ENCODE measurements around the gene RPE.

Gene RPE

GRCh38 chr2:210003359-210003758 is 921 bp downstream of the RPE start:
- DNase-seq, result no peak

DNA sequence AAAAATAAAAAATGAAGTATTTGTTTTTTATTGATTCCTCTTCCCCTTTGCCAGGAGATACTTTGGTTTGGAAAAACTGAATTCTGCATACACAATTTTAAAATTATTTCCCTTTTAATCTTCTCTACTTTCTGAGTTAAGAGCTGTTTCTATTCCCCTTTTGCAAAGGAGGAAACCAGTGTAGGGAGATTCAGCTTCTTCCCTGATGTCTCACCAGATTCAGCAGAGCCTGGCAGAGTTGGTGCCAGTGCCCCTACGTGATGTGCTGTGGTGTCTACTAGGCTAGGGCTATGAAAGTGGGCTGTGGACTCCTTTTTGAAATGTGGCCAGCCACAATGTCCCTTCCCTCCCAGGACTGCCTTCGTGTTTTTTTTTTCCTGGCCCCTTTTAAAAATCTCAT is 2.4 kb downstream of the RPE start:
- DNase-seq, result no peak

GRCh38 chr2:210007895-210008294 is 5.5 kb downstream of the RPE start:
- DNase-seq, result no peak

DNA sequence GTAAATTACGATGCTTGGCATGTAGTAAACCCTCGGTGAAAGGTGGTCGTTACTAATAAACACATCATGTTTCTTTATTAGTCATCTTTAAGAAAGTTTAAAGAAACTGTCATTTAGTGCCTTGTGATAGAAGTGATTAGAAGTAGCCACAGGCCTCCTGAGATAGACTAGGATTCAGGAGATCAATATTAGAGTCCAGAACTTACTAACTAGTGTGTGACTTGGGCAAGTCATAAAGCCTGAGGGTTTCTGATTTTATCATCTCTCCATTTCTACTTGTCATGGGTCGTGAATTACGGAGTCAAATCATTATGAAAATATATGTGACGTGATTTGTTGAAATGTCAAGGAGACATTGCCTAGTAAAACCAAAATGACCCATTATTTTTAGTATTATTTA is 6.7 kb downstream of the RPE start:
- DNase-seq, result no peak

GRCh38 chr2:210009896-210010295 is 7.5 kb downstream of the RPE start:
- no peak for DNase-seq

DNA sequence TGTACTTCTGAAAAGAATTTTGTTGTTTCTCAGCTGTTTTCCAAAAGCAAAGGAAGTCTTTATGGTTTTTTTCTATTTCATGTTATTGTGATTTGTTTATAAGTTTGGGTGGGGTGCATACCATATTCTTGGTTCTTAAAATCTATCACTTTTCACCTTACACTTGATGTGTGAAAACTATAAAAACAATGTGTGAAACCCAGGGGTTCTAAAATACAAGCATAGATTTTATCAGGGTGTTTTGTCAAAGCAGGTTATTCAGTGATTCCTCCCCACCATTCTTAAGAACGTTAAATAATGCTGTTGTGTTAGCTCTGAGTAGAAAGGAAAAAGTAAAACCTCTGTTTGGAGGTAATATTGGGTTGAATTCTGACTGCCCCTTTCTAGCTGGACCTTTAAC is 17.7 kb downstream of the RPE start:
- no peak for DNase-seq

GRCh38 chr2:210022824-210023223 is 20.4 kb downstream of the RPE start:
- no peak for DNase-seq

- no peak for DNase-seq
Measured at GRCh38 chr2:210027608-210028007, 25.2 kb downstream of the RPE start.

GRCh38 chr2:210028178-210028577 is 25.7 kb downstream of the RPE start:
- no peak for DNase-seq

GRCh38 chr2:210034087-210034683 is 31.7 kb downstream of the RPE start:
- no peak for DNase-seq

GRCh38 chr2:210035679-210036078 is 33.2 kb downstream of the RPE start:
- no peak for DNase-seq

GRCh38 chr2:210038078-210038477 is 35.6 kb downstream of the RPE start:
- DNase-seq, result no peak

GRCh38 chr2:210046851-210047500 is 44.5 kb downstream of the RPE start:
- DNase-seq, result no peak

DNA sequence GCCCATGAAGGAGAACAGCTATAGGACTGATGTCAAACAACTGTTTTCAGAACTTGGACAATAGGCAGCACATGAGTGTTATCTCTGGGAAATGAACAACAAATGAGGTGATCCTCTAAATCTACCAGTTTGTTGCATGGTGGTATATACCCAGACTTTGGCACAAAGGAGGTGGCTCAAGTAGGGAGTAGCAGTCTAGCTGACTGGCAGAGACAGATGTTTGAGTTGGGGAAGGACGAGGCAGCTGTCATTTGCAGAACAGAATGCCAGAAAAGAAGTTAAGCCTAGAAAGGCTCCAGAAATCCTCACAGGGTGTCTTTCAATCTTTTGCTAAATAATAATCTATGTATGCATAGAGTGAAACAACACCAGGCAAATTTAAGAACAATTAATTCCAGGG is 47.4 kb downstream of the RPE start:
- DNase-seq, result no peak

DNA sequence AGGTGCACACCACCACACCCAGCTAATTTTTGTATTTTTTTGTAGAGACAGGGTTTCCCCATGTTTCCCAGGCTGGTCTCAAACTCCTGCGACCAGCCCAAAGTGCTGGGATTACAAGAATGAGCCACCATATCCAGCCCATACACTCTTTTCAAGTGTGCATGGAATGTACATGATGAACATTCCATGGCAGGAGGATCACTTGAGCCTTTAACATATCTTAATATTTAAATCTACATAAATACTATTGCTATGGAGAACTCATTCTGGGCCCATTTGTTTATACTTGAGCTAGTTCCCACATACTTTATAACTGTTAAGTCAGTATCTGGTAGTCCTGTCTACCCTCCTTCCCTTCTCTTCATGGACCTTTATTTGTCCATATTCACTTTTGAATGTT is 48.4 kb downstream of the RPE start:
- no peak for DNase-seq

DNA sequence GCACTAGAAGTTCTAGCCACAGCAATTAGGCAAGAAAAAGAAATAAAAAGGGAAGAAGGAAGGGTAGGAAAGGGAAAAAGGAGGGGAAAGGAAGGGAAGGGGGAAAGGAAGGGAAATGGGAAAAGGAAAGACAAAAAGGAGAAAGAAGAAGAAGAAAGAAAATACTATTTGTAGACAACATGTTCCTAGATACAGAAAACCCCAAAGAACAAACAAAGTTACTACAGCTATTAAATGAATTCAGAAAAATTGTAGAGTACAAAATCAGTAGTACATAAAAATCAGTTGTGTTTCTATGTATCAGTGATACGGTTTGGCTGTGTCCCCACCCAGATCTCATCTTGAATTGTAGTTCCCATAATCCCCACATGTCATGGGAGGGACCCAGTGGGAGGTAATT is 52.3 kb downstream of the RPE start:
- DNase-seq, result no peak

GRCh38 chr2:210055825-210056224 is 53.4 kb downstream of the RPE start:
- DNase-seq, result no peak

- no peak for DNase-seq
Measured at GRCh38 chr2:210063306-210063705, 60.9 kb downstream of the RPE start.
